Aorta (tissue), 5 donors: ENCODE measurements around the gene GCC2. TPM values are rescaled to one million over a fixed set of nuclear protein-coding genes. Genes with fewer than 3 reads are reported as not detected.
"Not testable (repeated sequence)": the region's sequence is repeated elsewhere in the genome, so short reads cannot be mapped to it uniquely, and the experiment has no call there.

ENCODE experiments used
- ATAC-seq: fragments of 200-7000 bp; cut with Tn5 transposase; one replicate; pipeline ENCODE4 v1.9.1; 2022; ENCODE audit warnings: moderate library complexity; ENCODE audit not compliant: low FRiP score
- DNase-seq, 2 donors: peaks; one replicate each; pipeline ENCODE4 v3.0.0-alpha.2; 2020
- H3K27ac ChIP-seq, 2 donors: one replicate each; pipeline ENCODE4 v1.5.1; 2013; ENCODE audit warnings: low read length in 2 of 2, mild to moderate bottlenecking in 2 of 2, moderate library complexity in 2 of 2, control low read depth in 1 of 2, inconsistent platforms in 1 of 2, low read depth in 1 of 2
- H3K27me3 ChIP-seq, 2 donors: one replicate each; pipeline ENCODE4 v1.6.1; 2013; ENCODE audit warnings: control low read depth in 1 of 2, low read length in 1 of 2, mild to moderate bottlenecking in 1 of 2, moderate library complexity in 1 of 2; ENCODE audit not compliant: insufficient read depth in 2 of 2, control insufficient read depth in 1 of 2
- H3K36me3 ChIP-seq, 2 donors: one replicate each; pipeline ENCODE4 v1.6.1; 2013; ENCODE audit warnings: control low read depth in 1 of 2, low read length in 1 of 2, mild to moderate bottlenecking in 1 of 2; ENCODE audit not compliant: insufficient read depth in 2 of 2, control insufficient read depth in 1 of 2
- H3K4me1 ChIP-seq, 2 donors: one replicate each; pipeline ENCODE4 v1.6.1; 2013; ENCODE audit warnings: low read length in 2 of 2, control low read depth in 1 of 2, mild to moderate bottlenecking in 1 of 2, moderate library complexity in 1 of 2; ENCODE audit not compliant: insufficient read depth in 2 of 2, control insufficient read depth in 1 of 2
- H3K4me3 ChIP-seq, 2 donors: one replicate each; pipeline ENCODE4 v1.5.1; 2013; ENCODE audit warnings: low read length in 2 of 2, control low read depth in 1 of 2, mild to moderate bottlenecking in 1 of 2
- H3K9me3 ChIP-seq: one replicate; pipeline ENCODE4 v1.6.1; 2013; ENCODE audit warnings: mild to moderate bottlenecking, low read length; ENCODE audit not compliant: control insufficient read depth
- WGBS, 2 donors: extraction: QIAGEN DNeasy Blood & Tissue Kit; methylation state at CpG; one replicate each; pipeline ENCODE4 v1.1.7; 2013; 5-methylcytosine and 5-hydroxymethylcytosine counted together
- intact Hi-C, 2 donors: fragments of 100-400 bp; cut with DNase I; formaldehyde crosslinking; loops; one replicate each; pipeline versions ENCODE4 v1.14.2 to v1.15.0; 2022
- polyA plus RNA-seq, 2 donors: library from polyadenylated mRNA; stranded (reverse); fragments of 200-250 nt; gene quantifications; one replicate each; pipeline ENCODE4 v1.2.3, GENCODE V29; 2013
- total RNA-seq, 2 donors: library from RNA; stranded (reverse); fragmentation: NEBNext Ultra II Directional; extraction: Animal tissue kit (Norgen Biotek cat#: 25700); gene quantifications; one replicate each; pipeline ENCODE4 v1.2.1, GENCODE V29; 2021
- donor health status: healthy with polysubstance abuse.
- donor health status: Bipolar disorder and iron deficiency.
- donor health status: DM: no; HTN: no; CAD: no.
- donor health status: DM: no; HTN: no; CAD: no.
- donor health status: DM: yes; HTN: yes; CAD: no.

GCC2 gene
- total and polyA plus RNA-seq, 4 donors: 10.8 to 64.6 (median 32.9) TPM

GRCh38 chr2:108490506-108491122 lies 41.6 kb downstream of the GCC2 start:
- DNase-seq (no peak), ATAC-seq (no peak)
- H3K4me1 ChIP-seq: no peaks in the 10 kb centered on the region
- H3K27ac ChIP-seq: no peak overlapping the region
- intact Hi-C loops: no loop called here
- H3K36me3 ChIP-seq: peaks cover 2 to 4% of the 10 kb centered on the region in 2 donors
- no peaks in the 10 kb centered on the region for H3K27me3 ChIP-seq
- H3K9me3 ChIP-seq: no peaks in the 10 kb centered on the region
- no peak overlapping the region for H3K4me3 ChIP-seq

GRCh38 chr2:108491848-108492247 lies 42.8 kb downstream of the GCC2 start:
- Histone ChIP-seq H3K27me3 (no peaks in the 10 kb centered on the region), H3K4me1 (no peaks in the 10 kb centered on the region), H3K9me3 (no peaks in the 10 kb centered on the region), H3K36me3 (peaks cover 0 to 4% of the 10 kb centered on the region in 2 donors), H3K27ac (no peak overlapping the region), H3K4me3 (no peak overlapping the region)
- intact Hi-C loops: no loop called here
- DNase-seq (no peak), ATAC-seq (no peak)

- intact Hi-C loops: no loop called here
- no peak for ATAC-seq
- Histone ChIP-seq H3K36me3 (peaks cover 0 to 4% of the 10 kb centered on the region in 2 donors), H3K9me3 (no peaks in the 10 kb centered on the region), H3K27ac (no peak overlapping the region), H3K27me3 (no peaks in the 10 kb centered on the region), H3K4me1 (no peaks in the 10 kb centered on the region), H3K4me3 (no peak overlapping the region)
- 81 to 88% methylated on average over 4 of the region's 4 CpGs for WGBS, 2 donors
- DNase-seq: no peak
Measured at GRCh38 chr2:108492364-108492763, 43.4 kb downstream of the GCC2 start.

- intact Hi-C loops: not testable (repeated sequence)
Measured at GRCh38 chr2:108496167-108496566, 47.2 kb downstream of the GCC2 start.

GRCh38 chr2:108507620-108508019 lies 58.6 kb downstream of the GCC2 start:
- H3K27me3 ChIP-seq, H3K4me1 ChIP-seq, H3K4me3 ChIP-seq, intact Hi-C loops, H3K27ac ChIP-seq, H3K36me3 ChIP-seq, DNase-seq, ATAC-seq, H3K9me3 ChIP-seq: not testable (repeated sequence)
- 70 to 90% methylated on average over 3 to 4 of the region's 4 CpGs for WGBS, 2 donors

More at GRCh38 chr2:108496167-108496566, 47.2 kb downstream of the GCC2 start:
- not testable (repeated sequence) for H3K36me3 ChIP-seq, H3K9me3 ChIP-seq, H3K27ac ChIP-seq, ATAC-seq, DNase-seq, H3K4me3 ChIP-seq, H3K4me1 ChIP-seq, H3K27me3 ChIP-seq
- 75 to 80% methylated on average over 1 to 2 of the region's 3 CpGs for WGBS, 2 donors

GRCh38 chr2:108512431-108512830 lies 63.4 kb downstream of the GCC2 start:
- H3K4me3 ChIP-seq, ATAC-seq, H3K36me3 ChIP-seq, H3K27ac ChIP-seq, intact Hi-C loops, H3K4me1 ChIP-seq, DNase-seq, H3K27me3 ChIP-seq, H3K9me3 ChIP-seq: not testable (repeated sequence)
- 55 to 66% methylated on average over 3 of the region's 3 CpGs for WGBS, 2 donors

- H3K9me3 ChIP-seq, H3K4me3 ChIP-seq, H3K27ac ChIP-seq, ATAC-seq, DNase-seq, H3K27me3 ChIP-seq, intact Hi-C loops, H3K4me1 ChIP-seq, H3K36me3 ChIP-seq: not testable (repeated sequence)
- WGBS, 2 donors: 50 to 70% methylated on average over 2 of the region's 2 CpGs
Measured at GRCh38 chr2:108514478-108514877, 65.5 kb downstream of the GCC2 start.

- H3K27ac ChIP-seq, intact Hi-C loops, DNase-seq, ATAC-seq, H3K4me1 ChIP-seq, H3K9me3 ChIP-seq, H3K4me3 ChIP-seq, H3K27me3 ChIP-seq, H3K36me3 ChIP-seq: not testable (repeated sequence)
- 96 to 98% methylated on average over 3 to 5 of the region's 6 CpGs for WGBS, 2 donors
Measured at GRCh38 chr2:108524688-108525087, 75.7 kb downstream of the GCC2 start.

GRCh38 chr2:108525258-108525657 lies 76.3 kb downstream of the GCC2 start:
- DNase-seq, H3K36me3 ChIP-seq, H3K4me3 ChIP-seq, intact Hi-C loops, H3K27ac ChIP-seq, ATAC-seq, H3K4me1 ChIP-seq, H3K9me3 ChIP-seq, H3K27me3 ChIP-seq: not testable (repeated sequence)
